BLaER1 (cell line): ENCODE results near the gene POLR3F.

Experiments
- H3K27ac ChIP-seq: shearing (Covaris generic); formaldehyde crosslinking; 2 replicates; pipeline ENCODE4 v1.8.1; 2022
- H3K27me3 ChIP-seq: shearing (Covaris generic); formaldehyde crosslinking; 2 replicates; pipeline ENCODE4 v1.8.1; 2022
- H3K36me3 ChIP-seq: shearing (Covaris generic); formaldehyde crosslinking; 2 replicates; pipeline ENCODE4 v1.8.1; 2022
- H3K4me1 ChIP-seq: shearing (Covaris generic); formaldehyde crosslinking; 2 replicates; pipeline ENCODE4 v1.8.1; 2022
- H3K4me2 ChIP-seq: shearing (Covaris generic); formaldehyde crosslinking; 2 replicates; pipeline ENCODE4 v1.8.1; 2022
- H3K4me3 ChIP-seq: shearing (Covaris generic); formaldehyde crosslinking; 2 replicates; pipeline ENCODE4 v1.8.1; 2022
- H3K9ac ChIP-seq: shearing (Covaris generic); formaldehyde crosslinking; 2 replicates; pipeline ENCODE4 v1.8.1; 2022
- H3K9me3 ChIP-seq: shearing (Covaris generic); formaldehyde crosslinking; 2 replicates; pipeline ENCODE4 v1.8.1; 2022
- H4K20me1 ChIP-seq: shearing (Covaris generic); formaldehyde crosslinking; 2 replicates; pipeline ENCODE4 v1.8.1; 2022
- Cebpa-rat ChIP-seq: shearing (Covaris generic); IDR thresholded peaks from 2 replicates; pipeline ENCODE4 v1.8.1; 2022

POLR3F gene

GRCh38 chr20:18466894-18467730, at the start of gene POLR3F, which contains the start of gene DZANK1:
TSS of gene POLR3F (plus strand) at chr20:18467390. CDS start at chr20:18467507, 117 bp downstream.
TSS of gene DZANK1 (minus strand) at chr20:18467030. CDS start at chr20:18465358, 1,672 bp downstream.
- Histone ChIP-seq H3K4me1 (peaks cover 22% of the 10 kb centered on the region), H3K4me3 (peak within 1 kb of the TSS; percentile 82), H3K4me2 (peak within 1 kb of the TSS; percentile 91), H3K9ac (peak within 1 kb of the TSS; percentile 91), H3K9me3 (no peaks in the 10 kb centered on the region), H3K27ac (peak within 1 kb of the TSS; percentile 92), H4K20me1 (0 out of 2 replicates have a peak, but pooled peaks cover 4% of the 10 kb centered on the region), H3K27me3 (no peaks in the 10 kb centered on the region), H3K36me3 (peaks cover 30% of the 10 kb centered on the region)
- no peak for TF ChIP-seq Cebpa-rat

- no peaks in the 10 kb centered on the region for H3K9me3 ChIP-seq
- no peaks in the 10 kb centered on the region for H4K20me1 ChIP-seq
- H3K4me1 ChIP-seq, result no peaks in the 10 kb centered on the region
- H3K4me2 ChIP-seq, result no peak overlapping the region
- TF ChIP-seq Cebpa-rat, result no peak
- no peak overlapping the region for H3K9ac ChIP-seq
- H3K27me3 ChIP-seq, result no peaks in the 10 kb centered on the region
- H3K27ac ChIP-seq, result no peak overlapping the region
- no peaks in the 10 kb centered on the region for H3K36me3 ChIP-seq
- H3K4me3 ChIP-seq, result no peak overlapping the region
Measured at GRCh38 chr20:18421608-18422007, 45.6 kb upstream of the POLR3F start.

GRCh38 chr20:18427214-18427613, 40.0 kb upstream of the POLR3F start:
- H3K27ac ChIP-seq, result no peak overlapping the region
- H3K36me3 ChIP-seq, result no peaks in the 10 kb centered on the region
- no peaks in the 10 kb centered on the region for H3K4me1 ChIP-seq
- no peak overlapping the region for H3K4me2 ChIP-seq
- H3K4me3 ChIP-seq, result no peak overlapping the region
- no peaks in the 10 kb centered on the region for H4K20me1 ChIP-seq
- no peak for TF ChIP-seq Cebpa-rat
- H3K9me3 ChIP-seq, result no peaks in the 10 kb centered on the region
- no peaks in the 10 kb centered on the region for H3K27me3 ChIP-seq
- H3K9ac ChIP-seq, result no peak overlapping the region

- Histone ChIP-seq H3K9ac (no peak overlapping the region), H3K4me1 (no peaks in the 10 kb centered on the region), H3K9me3 (no peaks in the 10 kb centered on the region), H3K27me3 (no peaks in the 10 kb centered on the region), H3K36me3 (no peaks in the 10 kb centered on the region), H4K20me1 (no peaks in the 10 kb centered on the region), H3K27ac (no peak overlapping the region), H3K4me2 (no peak overlapping the region), H3K4me3 (no peak overlapping the region)
- no peak for TF ChIP-seq Cebpa-rat
Measured at GRCh38 chr20:18428490-18429173, 38.6 kb upstream of the POLR3F start.

- no peaks in the 10 kb centered on the region for H3K36me3 ChIP-seq
- no peaks in the 10 kb centered on the region for H3K27me3 ChIP-seq
- TF ChIP-seq Cebpa-rat, result no peak
Measured at GRCh38 chr20:18430172-18430826, 36.9 kb upstream of the POLR3F start.

GRCh38 chr20:18431206-18431605, 36.0 kb upstream of the POLR3F start:
- 0 out of 2 replicates have a peak, but pooled peaks cover 2% of the 10 kb centered on the region for H3K4me1 ChIP-seq
- no peaks in the 10 kb centered on the region for H4K20me1 ChIP-seq
- H3K4me3 ChIP-seq, result no peak overlapping the region
- no peaks in the 10 kb centered on the region for H3K36me3 ChIP-seq
- H3K4me2 ChIP-seq, result no peak overlapping the region
- no peaks in the 10 kb centered on the region for H3K9me3 ChIP-seq
- no peak for TF ChIP-seq Cebpa-rat
- no peaks in the 10 kb centered on the region for H3K27me3 ChIP-seq
- no peak overlapping the region for H3K9ac ChIP-seq
- no peak overlapping the region for H3K27ac ChIP-seq

More at GRCh38 chr20:18430172-18430826, 36.9 kb upstream of the POLR3F start:
- Histone ChIP-seq H3K4me1 (no peaks in the 10 kb centered on the region), H3K4me3 (no peak overlapping the region), H3K4me2 (no peak overlapping the region), H4K20me1 (no peaks in the 10 kb centered on the region), H3K9me3 (no peaks in the 10 kb centered on the region), H3K9ac (no peak overlapping the region), H3K27ac (no peak overlapping the region)

GRCh38 chr20:18436847-18437246, 30.3 kb upstream of the POLR3F start:
- no peaks in the 10 kb centered on the region for H3K36me3 ChIP-seq
- H4K20me1 ChIP-seq, result no peaks in the 10 kb centered on the region
- H3K9me3 ChIP-seq, result no peaks in the 10 kb centered on the region
- peak overlapping the region; percentile 61 for H3K4me2 ChIP-seq
- H3K27ac ChIP-seq, result peak overlapping the region; percentile 51; the same call in 1 of the 2 replicates
- H3K9ac ChIP-seq, result no peak overlapping the region
- peaks cover 9% of the 10 kb centered on the region; the same call in 1 of the 2 replicates for H3K4me1 ChIP-seq
- H3K4me3 ChIP-seq, result no peak overlapping the region
- no peaks in the 10 kb centered on the region for H3K27me3 ChIP-seq
- TF ChIP-seq Cebpa-rat, result no peak

GRCh38 chr20:18440403-18440802, 26.8 kb upstream of the POLR3F start:
- Histone ChIP-seq H3K4me2 (no peak overlapping the region), H4K20me1 (no peaks in the 10 kb centered on the region), H3K9ac (no peak overlapping the region), H3K27ac (no peak overlapping the region), H3K4me1 (peaks cover 9% of the 10 kb centered on the region; the same call in 1 of the 2 replicates), H3K27me3 (no peaks in the 10 kb centered on the region), H3K9me3 (no peaks in the 10 kb centered on the region), H3K4me3 (no peak overlapping the region), H3K36me3 (no peaks in the 10 kb centered on the region)
- no peak for TF ChIP-seq Cebpa-rat

- Histone ChIP-seq H3K9ac (no peak overlapping the region), H4K20me1 (no peaks in the 10 kb centered on the region), H3K4me2 (no peak overlapping the region), H3K27ac (no peak overlapping the region), H3K4me3 (no peak overlapping the region), H3K4me1 (no peaks in the 10 kb centered on the region), H3K27me3 (no peaks in the 10 kb centered on the region), H3K9me3 (no peaks in the 10 kb centered on the region), H3K36me3 (no peaks in the 10 kb centered on the region)
- no peak for TF ChIP-seq Cebpa-rat
Measured at GRCh38 chr20:18443886-18444285, 23.3 kb upstream of the POLR3F start.
